K562 (cell line): ENCODE data around the gene CENPA. TPM values are rescaled to one million over a fixed set of nuclear protein-coding genes. Genes with fewer than 3 reads are reported as not detected.
A peak's percentile ranks its signal among the peaks of the same experiment; 100 is the strongest.

Source experiments
- CTBP1 ChIP-seq: fragments of 450-650 bp; IDR thresholded peaks from 2 replicates; pipeline ENCODE4 v1.6.1; 2016; ENCODE audit warnings: borderline replicate concordance
- PRDM10 ChIP-seq: fragments of 450-650 bp; IDR thresholded peaks from 2 replicates; pipeline ENCODE4 v1.6.1; 2018; ENCODE audit not compliant: partially characterized antibody
- STAG1 ChIP-seq: sonication (generic); formaldehyde crosslinking; IDR thresholded peaks from 2 replicates; pipeline ENCODE4 v1.5.0; 2020; ENCODE audit warnings: missing genetic modification reagents, borderline replicate concordance
- XRCC5 ChIP-seq: fragments of 200-400 bp; formaldehyde crosslinking; IDR thresholded peaks from 2 replicates; pipeline ENCODE4 v1.6.1; 2017; ENCODE audit warnings: low read depth, mild to moderate bottlenecking, low read length
- ZNF57 ChIP-seq: fragments of 450-650 bp; formaldehyde crosslinking; IDR thresholded peaks from 2 replicates; pipeline ENCODE4 v1.4.0; 2020; ENCODE audit warnings: mild to moderate bottlenecking, moderate library complexity
- polyA plus RNA-seq, 8 experiments: library from polyadenylated mRNA; depleted of rRNA in 4 of 8; stranded (reverse) in 5 of 8; unstranded in 3 of 8; fragments of >200 nt; fragmentation: Nextera tagmentation in 2 of 8; fragmentation: Illumina TruSeq in 1 of 8; extraction: Ambion mirVana in 2 of 8; extraction: Trizol in 1 of 8; gene quantifications; 2 replicates each; pipeline versions ENCODE4 v1.2.1 to v1.2.3, GENCODE V29; 2011 to 2014; ENCODE audit warnings: inconsistent platforms in 1 of 8, missing spikeins in 1 of 8
- total RNA-seq, 7 experiments: library from RNA; depleted of rRNA in 6 of 7; stranded (reverse); fragments of >200 nt in 6 of 7; fragmentation: Illumina TruSeq in 2 of 7; extraction: Trizol in 2 of 7; gene quantifications; 2 replicates each; pipeline versions ENCODE4 v1.2.1 to v1.2.3, GENCODE V29; 2011 to 2021; ENCODE audit warnings: low replicate concordance in 1 of 7
- TF ChIP-seq, protein P1 (sequence below): fragments of 450-650 bp; IDR thresholded peaks from 2 replicates; pipeline ENCODE4 v1.6.1; 2016; ENCODE audit warnings: mild to moderate bottlenecking, moderate library complexity
- TF ChIP-seq, protein P2 (sequence below): sonication (generic); formaldehyde crosslinking; IDR thresholded peaks from 2 replicates; pipeline ENCODE4 v1.8.0; 2022; ENCODE audit warnings: missing genetic modification reagents, mild to moderate bottlenecking, moderate library complexity, borderline replicate concordance

CENPA gene
- total and polyA plus RNA-seq, 9 of the 15 experiments (the other 6 are each of a cell fraction or from before 2014, with no cell fraction given) = 11.3 to 61.7 (median 44.7) TPM

- TF ChIP-seq, protein P1, sequence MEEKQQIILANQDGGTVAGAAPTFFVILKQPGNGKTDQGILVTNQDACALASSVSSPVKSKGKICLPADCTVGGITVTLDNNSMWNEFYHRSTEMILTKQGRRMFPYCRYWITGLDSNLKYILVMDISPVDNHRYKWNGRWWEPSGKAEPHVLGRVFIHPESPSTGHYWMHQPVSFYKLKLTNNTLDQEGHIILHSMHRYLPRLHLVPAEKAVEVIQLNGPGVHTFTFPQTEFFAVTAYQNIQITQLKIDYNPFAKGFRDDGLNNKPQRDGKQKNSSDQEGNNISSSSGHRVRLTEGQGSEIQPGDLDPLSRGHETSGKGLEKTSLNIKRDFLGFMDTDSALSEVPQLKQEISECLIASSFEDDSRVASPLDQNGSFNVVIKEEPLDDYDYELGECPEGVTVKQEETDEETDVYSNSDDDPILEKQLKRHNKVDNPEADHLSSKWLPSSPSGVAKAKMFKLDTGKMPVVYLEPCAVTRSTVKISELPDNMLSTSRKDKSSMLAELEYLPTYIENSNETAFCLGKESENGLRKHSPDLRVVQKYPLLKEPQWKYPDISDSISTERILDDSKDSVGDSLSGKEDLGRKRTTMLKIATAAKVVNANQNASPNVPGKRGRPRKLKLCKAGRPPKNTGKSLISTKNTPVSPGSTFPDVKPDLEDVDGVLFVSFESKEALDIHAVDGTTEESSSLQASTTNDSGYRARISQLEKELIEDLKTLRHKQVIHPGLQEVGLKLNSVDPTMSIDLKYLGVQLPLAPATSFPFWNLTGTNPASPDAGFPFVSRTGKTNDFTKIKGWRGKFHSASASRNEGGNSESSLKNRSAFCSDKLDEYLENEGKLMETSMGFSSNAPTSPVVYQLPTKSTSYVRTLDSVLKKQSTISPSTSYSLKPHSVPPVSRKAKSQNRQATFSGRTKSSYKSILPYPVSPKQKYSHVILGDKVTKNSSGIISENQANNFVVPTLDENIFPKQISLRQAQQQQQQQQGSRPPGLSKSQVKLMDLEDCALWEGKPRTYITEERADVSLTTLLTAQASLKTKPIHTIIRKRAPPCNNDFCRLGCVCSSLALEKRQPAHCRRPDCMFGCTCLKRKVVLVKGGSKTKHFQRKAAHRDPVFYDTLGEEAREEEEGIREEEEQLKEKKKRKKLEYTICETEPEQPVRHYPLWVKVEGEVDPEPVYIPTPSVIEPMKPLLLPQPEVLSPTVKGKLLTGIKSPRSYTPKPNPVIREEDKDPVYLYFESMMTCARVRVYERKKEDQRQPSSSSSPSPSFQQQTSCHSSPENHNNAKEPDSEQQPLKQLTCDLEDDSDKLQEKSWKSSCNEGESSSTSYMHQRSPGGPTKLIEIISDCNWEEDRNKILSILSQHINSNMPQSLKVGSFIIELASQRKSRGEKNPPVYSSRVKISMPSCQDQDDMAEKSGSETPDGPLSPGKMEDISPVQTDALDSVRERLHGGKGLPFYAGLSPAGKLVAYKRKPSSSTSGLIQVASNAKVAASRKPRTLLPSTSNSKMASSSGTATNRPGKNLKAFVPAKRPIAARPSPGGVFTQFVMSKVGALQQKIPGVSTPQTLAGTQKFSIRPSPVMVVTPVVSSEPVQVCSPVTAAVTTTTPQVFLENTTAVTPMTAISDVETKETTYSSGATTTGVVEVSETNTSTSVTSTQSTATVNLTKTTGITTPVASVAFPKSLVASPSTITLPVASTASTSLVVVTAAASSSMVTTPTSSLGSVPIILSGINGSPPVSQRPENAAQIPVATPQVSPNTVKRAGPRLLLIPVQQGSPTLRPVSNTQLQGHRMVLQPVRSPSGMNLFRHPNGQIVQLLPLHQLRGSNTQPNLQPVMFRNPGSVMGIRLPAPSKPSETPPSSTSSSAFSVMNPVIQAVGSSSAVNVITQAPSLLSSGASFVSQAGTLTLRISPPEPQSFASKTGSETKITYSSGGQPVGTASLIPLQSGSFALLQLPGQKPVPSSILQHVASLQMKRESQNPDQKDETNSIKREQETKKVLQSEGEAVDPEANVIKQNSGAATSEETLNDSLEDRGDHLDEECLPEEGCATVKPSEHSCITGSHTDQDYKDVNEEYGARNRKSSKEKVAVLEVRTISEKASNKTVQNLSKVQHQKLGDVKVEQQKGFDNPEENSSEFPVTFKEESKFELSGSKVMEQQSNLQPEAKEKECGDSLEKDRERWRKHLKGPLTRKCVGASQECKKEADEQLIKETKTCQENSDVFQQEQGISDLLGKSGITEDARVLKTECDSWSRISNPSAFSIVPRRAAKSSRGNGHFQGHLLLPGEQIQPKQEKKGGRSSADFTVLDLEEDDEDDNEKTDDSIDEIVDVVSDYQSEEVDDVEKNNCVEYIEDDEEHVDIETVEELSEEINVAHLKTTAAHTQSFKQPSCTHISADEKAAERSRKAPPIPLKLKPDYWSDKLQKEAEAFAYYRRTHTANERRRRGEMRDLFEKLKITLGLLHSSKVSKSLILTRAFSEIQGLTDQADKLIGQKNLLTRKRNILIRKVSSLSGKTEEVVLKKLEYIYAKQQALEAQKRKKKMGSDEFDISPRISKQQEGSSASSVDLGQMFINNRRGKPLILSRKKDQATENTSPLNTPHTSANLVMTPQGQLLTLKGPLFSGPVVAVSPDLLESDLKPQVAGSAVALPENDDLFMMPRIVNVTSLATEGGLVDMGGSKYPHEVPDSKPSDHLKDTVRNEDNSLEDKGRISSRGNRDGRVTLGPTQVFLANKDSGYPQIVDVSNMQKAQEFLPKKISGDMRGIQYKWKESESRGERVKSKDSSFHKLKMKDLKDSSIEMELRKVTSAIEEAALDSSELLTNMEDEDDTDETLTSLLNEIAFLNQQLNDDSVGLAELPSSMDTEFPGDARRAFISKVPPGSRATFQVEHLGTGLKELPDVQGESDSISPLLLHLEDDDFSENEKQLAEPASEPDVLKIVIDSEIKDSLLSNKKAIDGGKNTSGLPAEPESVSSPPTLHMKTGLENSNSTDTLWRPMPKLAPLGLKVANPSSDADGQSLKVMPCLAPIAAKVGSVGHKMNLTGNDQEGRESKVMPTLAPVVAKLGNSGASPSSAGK = no peak
- TF ChIP-seq CTBP1 (0 out of 2 replicates have a peak, but pooled peaks have one; percentile 27), STAG1 (CRISPR knock-in tag) (peak; percentile 62; the same call in 1 of the 2 replicates), ZNF57 (no peak), XRCC5 (0 out of 2 replicates have a peak, but pooled peaks have one; percentile 57), PRDM10 (peak; percentile 92)
- TF ChIP-seq, protein P2, sequence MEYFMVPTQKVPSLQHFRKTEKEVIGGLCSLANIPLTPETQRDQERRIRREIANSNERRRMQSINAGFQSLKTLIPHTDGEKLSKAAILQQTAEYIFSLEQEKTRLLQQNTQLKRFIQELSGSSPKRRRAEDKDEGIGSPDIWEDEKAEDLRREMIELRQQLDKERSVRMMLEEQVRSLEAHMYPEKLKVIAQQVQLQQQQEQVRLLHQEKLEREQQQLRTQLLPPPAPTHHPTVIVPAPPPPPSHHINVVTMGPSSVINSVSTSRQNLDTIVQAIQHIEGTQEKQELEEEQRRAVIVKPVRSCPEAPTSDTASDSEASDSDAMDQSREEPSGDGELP (CRISPR knock-in tag) = 0 out of 2 replicates have a peak, but pooled peaks have one; percentile 15
These were observed 40.1 kb upstream of the CENPA start (continued) for GRCh38 chr2:26745609-26746327.
